GM18870 (cell line): Measurements from ENCODE around the gene TNFRSF21.
"Not testable (repeated sequence)": the region's sequence is repeated elsewhere in the genome, so short reads cannot be mapped to it uniquely, and the experiment has no call there.

Experiments
- ATAC-seq: cut with Tn5 transposase; IDR thresholded peaks from one replicate; pipeline ENCODE4 v1.9.1; 2021; ENCODE audit warnings: moderate library complexity; ENCODE audit not compliant: unreplicated experiment

TNFRSF21 gene

GRCh38 chr6:47230579-47230978, 79.1 kb downstream of the TNFRSF21 start:
- no peak for ATAC-seq

DNA sequence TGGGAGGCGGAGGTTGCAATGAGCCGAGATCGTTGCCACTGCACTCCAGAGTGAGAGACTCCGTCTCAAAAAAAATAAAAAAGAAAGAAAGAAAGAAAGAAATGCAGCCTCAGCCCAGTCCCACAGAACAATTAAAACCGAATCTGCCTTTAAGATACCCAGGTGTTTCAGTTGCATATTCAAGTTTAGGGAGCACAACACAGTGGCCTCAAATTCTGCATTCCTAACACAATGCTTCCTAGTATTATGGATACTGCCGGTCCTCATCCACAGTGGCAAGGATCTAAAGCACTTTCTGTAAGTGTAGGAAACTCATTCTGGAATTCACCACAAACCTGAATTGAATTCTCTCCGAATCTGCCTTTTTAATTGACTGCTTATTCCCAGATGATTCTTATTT, 80.5 kb downstream of the TNFRSF21 start:
- no peak for ATAC-seq

DNA sequence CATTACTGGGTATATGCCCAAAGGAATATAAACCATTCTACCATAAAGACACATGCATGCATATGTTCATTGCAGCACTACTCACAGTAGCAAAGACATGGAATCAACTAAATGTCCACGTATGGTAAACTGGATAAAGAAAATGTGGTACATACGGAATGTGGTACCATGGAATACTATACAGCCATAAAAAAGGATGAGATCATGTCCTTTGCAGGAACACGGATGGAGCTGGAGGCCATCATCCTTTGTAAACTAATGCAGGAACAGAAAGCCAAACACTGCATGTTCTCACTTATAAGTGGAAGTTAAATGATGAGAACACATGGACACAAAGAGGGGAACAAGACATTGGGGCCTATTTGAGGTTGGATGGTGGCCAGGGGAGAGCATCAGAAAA, 81.6 kb downstream of the TNFRSF21 start:
- ATAC-seq = not testable (repeated sequence)

- not testable (repeated sequence) for ATAC-seq
These were observed 86.5 kb downstream of the TNFRSF21 start for GRCh38 chr6:47223251-47223650.

- ATAC-seq = no peak
These were observed 88.1 kb downstream of the TNFRSF21 start for GRCh38 chr6:47221565-47221964.

- ATAC-seq = no peak
These were observed 100.1 kb downstream of the TNFRSF21 start for GRCh38 chr6:47209632-47210031.

- no peak for ATAC-seq
These were observed 102.4 kb downstream of the TNFRSF21 start for GRCh38 chr6:47207261-47207660.

DNA sequence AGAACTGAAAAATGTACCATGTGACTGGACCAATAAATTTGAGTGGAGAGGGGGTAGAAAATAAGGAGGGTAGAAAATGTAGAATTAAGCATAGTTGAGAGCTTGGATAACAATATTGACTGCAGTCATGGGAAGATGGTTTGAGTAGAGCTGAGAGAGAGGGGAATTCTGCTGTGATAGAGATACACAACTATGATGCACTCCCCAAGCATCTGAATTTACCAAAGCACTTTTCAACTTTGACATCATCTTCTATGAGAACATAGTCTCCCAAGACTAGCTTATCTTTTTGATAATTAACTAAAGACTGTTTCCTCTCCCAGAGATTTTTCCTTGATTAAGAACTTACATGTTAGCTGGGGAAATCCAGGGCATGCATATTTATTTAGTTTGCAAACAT, 103.1 kb downstream of the TNFRSF21 start:
- ATAC-seq = no peak

DNA sequence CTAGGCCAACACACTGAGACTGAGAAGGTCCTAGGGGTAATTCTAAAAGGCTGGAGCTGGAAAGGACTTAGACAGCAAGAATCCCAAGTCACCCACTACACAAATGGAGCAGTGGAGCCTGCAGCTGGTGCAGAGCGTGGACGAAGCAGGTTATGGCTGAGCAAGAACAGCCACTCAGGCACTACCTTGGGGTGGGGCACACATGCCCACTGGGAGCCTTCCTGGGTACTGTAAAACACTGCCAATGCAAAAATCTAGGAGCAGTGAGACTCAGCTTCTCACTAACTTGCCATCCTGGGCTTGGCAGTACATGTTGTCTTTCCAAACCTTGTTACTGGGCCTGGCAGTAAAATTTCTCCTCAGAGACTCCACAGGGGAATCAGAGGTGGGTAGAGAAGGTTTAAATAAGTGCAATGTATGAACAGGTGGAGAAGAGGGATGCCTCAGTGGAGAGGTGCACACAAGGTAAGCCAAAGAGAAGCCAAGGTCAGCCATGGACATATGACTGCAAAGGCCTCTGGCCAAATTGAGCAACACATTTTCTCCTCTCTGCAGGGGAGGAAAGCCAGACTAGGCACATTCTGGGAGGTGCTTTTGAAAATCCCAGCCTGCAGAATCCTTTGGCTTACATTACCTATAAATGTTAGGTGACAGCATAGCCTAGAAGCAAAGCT, 105.6 kb downstream of the TNFRSF21 start:
- no peak for ATAC-seq

- peak; percentile 80 for ATAC-seq
These were observed 106.3 kb downstream of the TNFRSF21 start for GRCh38 chr6:47203266-47203937.

GRCh38 chr6:47202644-47203205, 107.0 kb downstream of the TNFRSF21 start:
- ATAC-seq = no peak

- no peak for ATAC-seq
These were observed 109.0 kb downstream of the TNFRSF21 start for GRCh38 chr6:47200536-47201334.

- no peak for ATAC-seq
These were observed 111.7 kb downstream of the TNFRSF21 start for GRCh38 chr6:47197682-47198640.

GRCh38 chr6:47196113-47196512, 113.6 kb downstream of the TNFRSF21 start:
- ATAC-seq = no peak

GRCh38 chr6:47195011-47195650, 114.6 kb downstream of the TNFRSF21 start:
- ATAC-seq = no peak

GRCh38 chr6:47188588-47189021, 121.1 kb downstream of the TNFRSF21 start:
- ATAC-seq = no peak

GRCh38 chr6:47187893-47188587, 121.7 kb downstream of the TNFRSF21 start:
- ATAC-seq = no peak

GRCh38 chr6:47187113-47187512, 122.6 kb downstream of the TNFRSF21 start:
- no peak for ATAC-seq

DNA sequence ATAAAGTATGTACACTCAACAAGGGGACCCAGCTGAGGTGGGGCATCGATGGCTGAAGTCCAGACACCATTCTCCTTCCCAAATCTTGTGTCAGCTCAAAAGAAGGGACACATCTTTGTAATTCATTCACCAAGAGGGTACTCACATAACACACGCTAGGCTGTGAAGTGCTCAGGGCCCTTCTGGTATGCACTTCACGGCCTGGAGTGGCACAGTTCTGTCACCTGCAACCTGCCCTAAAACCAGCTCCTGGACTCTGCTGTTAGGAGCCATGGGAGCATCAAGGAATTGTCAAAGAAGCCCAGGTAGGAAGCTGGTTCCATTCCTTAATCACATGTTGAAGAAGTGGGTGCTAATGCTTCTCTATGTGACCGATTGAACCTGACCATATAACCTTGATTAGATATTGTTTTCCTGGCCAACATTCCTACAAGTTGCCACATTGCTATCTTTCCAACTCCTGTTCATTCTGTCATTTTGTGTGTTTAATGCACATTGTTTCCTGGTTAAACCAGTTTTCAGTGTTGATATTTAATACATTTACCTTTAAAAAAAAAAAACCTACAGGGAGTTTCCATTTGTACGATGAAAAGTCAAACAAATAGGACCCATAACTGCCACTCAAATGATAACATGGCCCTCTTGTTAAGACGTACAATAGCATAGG, 127.3 kb downstream of the TNFRSF21 start:
- ATAC-seq = no peak
